NCI-H446 (cell line): ENCODE data around the gene KRTAP20-1.

ENCODE experiments used
- DNase-seq, 2 experiments: peaks; one replicate each; lab custom pipeline; 2025; lab: John Stamatoyannopoulos, UW

Gene KRTAP20-1

GRCh38 chr21:30646904-30647414 lies 30.7 kb downstream of the KRTAP20-1 start:
- no peak for DNase-seq

- no peak for DNase-seq
Observed at GRCh38 chr21:30652891-30653290, 36.7 kb downstream of the KRTAP20-1 start.
